ENCODE results near the gene FCGR2B. TPM values are rescaled to one million over a fixed set of nuclear protein-coding genes. Genes with fewer than 3 reads are reported as not detected.
"Not testable (repeated sequence)": the region's sequence is repeated elsewhere in the genome, so short reads cannot be mapped to it uniquely, and the experiment has no call there.

The FCGR2B gene
- total RNA-seq, 2 donors from 2014 or later = not detected

DNA sequence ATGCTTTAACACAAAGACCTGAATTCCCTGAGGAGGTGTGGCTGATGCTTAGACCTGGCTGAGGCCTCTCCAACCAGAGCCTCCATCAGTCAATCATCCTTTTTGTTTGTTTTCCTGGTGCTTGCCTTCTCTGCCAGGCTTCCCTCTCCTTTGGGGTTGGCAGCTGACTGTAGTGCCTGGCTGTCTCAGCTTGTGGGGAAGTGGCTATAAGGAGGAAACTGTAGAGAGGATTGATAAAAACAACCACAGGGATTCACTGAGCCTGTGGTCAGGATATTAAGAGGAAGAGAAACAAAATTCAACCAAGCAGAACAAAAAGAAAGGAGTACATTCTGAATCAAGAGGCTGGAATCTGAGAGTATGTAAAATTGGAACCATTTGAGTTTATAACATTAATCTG lies 4.4 kb upstream of the FCGR2B start:
- not testable (repeated sequence) for H3K27me3 ChIP-seq (ENCODE audit: control insufficient read depth, insufficient read depth, low read length, poor library complexity, severe bottlenecking); H3K36me3 Mint-ChIP-seq (ENCODE audit: low read depth); H3K27ac Mint-ChIP-seq; H3K36me3 ChIP-seq (ENCODE audit: control insufficient read depth, insufficient read depth, low read length); DNase-seq; H3K4me3 ChIP-seq (ENCODE audit: low read length); H3K9me3 Mint-ChIP-seq; H3K27ac ChIP-seq (ENCODE audit: low read depth, low read length); H3K9ac ChIP-seq (ENCODE audit: extremely low read depth, low read length, poor library complexity, severe bottlenecking); H3K4me1 Mint-ChIP-seq; H3K27me3 Mint-ChIP-seq (ENCODE audit: insufficient read depth); H3K9me3 ChIP-seq (ENCODE audit: control insufficient read depth, low read length); H3K4me3 Mint-ChIP-seq; H3K4me1 ChIP-seq (ENCODE audit: control insufficient read depth, insufficient read depth, low read length)

DNA sequence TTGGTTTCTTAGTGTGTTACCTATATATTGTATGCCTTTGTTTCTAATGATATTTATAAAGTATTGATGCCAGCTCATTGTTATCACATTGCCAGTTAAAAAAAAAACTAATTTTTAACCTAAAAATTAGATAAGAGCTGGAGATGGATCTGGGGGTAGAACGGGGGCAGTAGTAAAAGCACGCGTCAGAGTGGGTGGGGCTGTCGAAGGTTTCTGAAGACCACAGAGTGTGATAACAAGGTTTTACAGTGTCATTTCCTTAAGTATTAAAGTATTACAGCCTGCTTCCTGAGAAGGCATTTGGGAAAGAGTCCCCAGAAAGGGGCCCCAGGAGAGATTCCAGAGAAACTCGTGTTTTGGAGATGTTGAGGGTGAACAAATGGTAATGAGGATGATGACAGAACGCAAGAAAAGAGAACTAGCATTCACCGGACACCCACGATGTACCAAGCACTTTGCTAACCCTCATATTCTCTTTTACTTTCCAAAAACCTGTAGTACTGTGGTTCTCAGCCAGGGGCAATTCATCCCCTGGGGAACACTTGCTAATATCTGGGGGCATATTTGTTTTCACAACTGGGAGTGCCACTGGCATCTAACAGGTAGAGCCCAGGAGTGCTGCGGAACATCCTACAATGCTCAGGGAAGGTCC lies 1.2 kb upstream of the FCGR2B start:
- not testable (repeated sequence) for H3K27ac Mint-ChIP-seq; H3K9ac ChIP-seq (ENCODE audit: extremely low read depth, low read length, poor library complexity, severe bottlenecking); H3K4me1 ChIP-seq (ENCODE audit: control insufficient read depth, insufficient read depth, low read length); H3K9me3 Mint-ChIP-seq; H3K27me3 ChIP-seq (ENCODE audit: control insufficient read depth, insufficient read depth, low read length, poor library complexity, severe bottlenecking); H3K4me1 Mint-ChIP-seq; H3K27me3 Mint-ChIP-seq (ENCODE audit: insufficient read depth); H3K36me3 ChIP-seq (ENCODE audit: control insufficient read depth, insufficient read depth, low read length); H3K4me3 ChIP-seq (ENCODE audit: low read length); H3K36me3 Mint-ChIP-seq (ENCODE audit: low read depth); H3K4me3 Mint-ChIP-seq; H3K9me3 ChIP-seq (ENCODE audit: control insufficient read depth, low read length); DNase-seq; H3K27ac ChIP-seq (ENCODE audit: low read depth, low read length)
- no CpG with 5 or more reads among the region's 9 CpGs for WGBS, 2 experiments (ENCODE audit: insufficient coverage in 1 of 2, insufficient read length in 1 of 2)

DNA sequence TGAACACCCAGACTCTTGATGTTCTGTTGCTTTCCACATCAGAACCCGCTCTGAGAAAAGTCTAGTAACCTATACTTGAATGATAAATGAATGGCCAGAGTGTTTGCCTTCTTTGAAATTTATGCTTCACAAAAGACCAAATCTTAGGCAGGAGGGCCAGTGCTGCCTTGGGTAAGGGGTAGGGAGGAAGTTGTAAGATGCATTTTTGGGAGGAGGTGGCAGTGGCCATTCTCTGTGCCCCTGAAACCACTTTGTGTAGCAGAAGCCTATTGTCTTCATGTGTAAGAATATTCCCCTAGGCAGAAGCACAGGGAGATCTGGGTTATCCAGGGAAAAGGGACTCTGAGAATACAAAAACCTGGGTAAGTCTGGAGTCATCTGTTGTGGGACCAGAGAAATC lies 626 bp downstream of the FCGR2B start:
- H3K27me3 Mint-ChIP-seq (ENCODE audit: insufficient read depth); H3K9me3 Mint-ChIP-seq; DNase-seq; H3K4me3 ChIP-seq (ENCODE audit: low read length); H3K4me1 Mint-ChIP-seq; H3K4me3 Mint-ChIP-seq; H3K4me1 ChIP-seq (ENCODE audit: control insufficient read depth, insufficient read depth, low read length); H3K27ac Mint-ChIP-seq; H3K9me3 ChIP-seq (ENCODE audit: control insufficient read depth, low read length); H3K36me3 Mint-ChIP-seq (ENCODE audit: low read depth); H3K36me3 ChIP-seq (ENCODE audit: control insufficient read depth, insufficient read depth, low read length); H3K27ac ChIP-seq (ENCODE audit: low read depth, low read length); H3K27me3 ChIP-seq (ENCODE audit: control insufficient read depth, insufficient read depth, low read length, poor library complexity, severe bottlenecking); H3K9ac ChIP-seq (ENCODE audit: extremely low read depth, low read length, poor library complexity, severe bottlenecking): not testable (repeated sequence)
- no CpG with 5 or more reads among the region's 1 CpG for WGBS, 2 experiments (ENCODE audit: insufficient coverage in 1 of 2, insufficient read length in 1 of 2)

DNA sequence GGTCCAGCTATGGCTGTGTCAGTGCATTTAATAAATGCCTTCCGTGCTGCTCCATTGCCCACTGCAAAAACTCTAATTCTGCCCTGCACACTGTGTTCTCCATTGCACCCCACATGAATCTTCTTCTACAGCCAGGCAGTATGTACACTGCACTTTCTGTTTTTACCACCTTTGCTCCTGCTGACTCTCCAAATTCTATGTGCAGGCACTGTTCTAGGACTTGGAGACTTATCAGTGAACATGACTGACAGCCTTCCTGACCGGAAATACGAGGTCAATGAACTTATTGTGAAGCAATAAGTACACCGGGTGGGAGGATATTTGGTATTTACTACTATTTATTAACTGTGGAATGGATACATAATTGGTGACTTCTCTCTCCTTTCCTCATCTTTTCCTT lies 1.7 kb downstream of the FCGR2B start:
- H3K4me3 Mint-ChIP-seq; H3K4me3 ChIP-seq (ENCODE audit: low read length); H3K36me3 Mint-ChIP-seq (ENCODE audit: low read depth); H3K27ac Mint-ChIP-seq; H3K9me3 ChIP-seq (ENCODE audit: control insufficient read depth, low read length); H3K9me3 Mint-ChIP-seq; DNase-seq; H3K27me3 Mint-ChIP-seq (ENCODE audit: insufficient read depth); H3K9ac ChIP-seq (ENCODE audit: extremely low read depth, low read length, poor library complexity, severe bottlenecking); H3K27ac ChIP-seq (ENCODE audit: low read depth, low read length); H3K27me3 ChIP-seq (ENCODE audit: control insufficient read depth, insufficient read depth, low read length, poor library complexity, severe bottlenecking); H3K4me1 Mint-ChIP-seq; H3K4me1 ChIP-seq (ENCODE audit: control insufficient read depth, insufficient read depth, low read length); H3K36me3 ChIP-seq (ENCODE audit: control insufficient read depth, insufficient read depth, low read length): not testable (repeated sequence)
- WGBS, 2 experiments (ENCODE audit: insufficient coverage in 1 of 2, insufficient read length in 1 of 2) = no CpG with 5 or more reads among the region's 4 CpGs

DNA sequence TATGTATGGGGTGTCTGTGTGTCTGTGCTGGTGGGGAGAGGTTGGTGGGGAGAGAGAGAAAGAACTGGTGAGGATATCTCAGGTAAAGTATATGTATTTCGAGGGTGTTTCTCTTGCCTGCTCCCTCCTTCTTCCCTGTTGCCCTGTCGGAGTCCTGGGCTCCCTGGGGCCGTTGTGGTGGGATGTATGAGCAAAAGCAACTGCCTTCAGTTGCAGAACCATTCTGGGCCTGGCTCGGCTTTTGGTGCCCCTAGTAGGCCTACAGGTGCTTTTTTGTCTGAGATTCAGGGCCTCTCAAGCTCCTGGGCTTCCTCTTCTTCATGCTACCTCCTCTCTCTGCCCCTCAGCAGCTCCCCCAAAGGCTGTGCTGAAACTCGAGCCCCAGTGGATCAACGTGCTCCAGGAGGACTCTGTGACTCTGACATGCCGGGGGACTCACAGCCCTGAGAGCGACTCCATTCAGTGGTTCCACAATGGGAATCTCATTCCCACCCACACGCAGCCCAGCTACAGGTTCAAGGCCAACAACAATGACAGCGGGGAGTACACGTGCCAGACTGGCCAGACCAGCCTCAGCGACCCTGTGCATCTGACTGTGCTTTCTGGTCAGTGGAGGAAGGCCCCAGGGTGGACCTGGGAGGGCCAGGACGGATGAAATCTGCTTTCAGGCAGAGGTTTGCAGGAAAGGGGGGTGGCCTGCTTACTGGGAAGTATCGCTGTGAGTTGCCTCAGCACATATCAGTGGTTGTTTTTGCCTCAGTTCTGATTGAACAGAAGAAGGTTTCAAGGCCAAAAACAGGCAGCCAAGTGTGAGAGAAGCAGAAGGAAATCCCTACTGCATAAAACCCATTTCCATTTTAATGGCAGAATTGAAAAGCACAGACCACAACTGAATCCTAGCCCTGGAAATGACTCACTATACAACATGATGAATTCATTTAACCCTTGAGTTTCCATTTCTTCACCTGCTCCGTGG lies 8.4 kb downstream of the FCGR2B start:
- H3K9me3 ChIP-seq (ENCODE audit: control insufficient read depth, low read length); H3K27me3 ChIP-seq (ENCODE audit: control insufficient read depth, insufficient read depth, low read length, poor library complexity, severe bottlenecking); H3K4me1 Mint-ChIP-seq; H3K27ac Mint-ChIP-seq; H3K27me3 Mint-ChIP-seq (ENCODE audit: insufficient read depth); H3K9me3 Mint-ChIP-seq; H3K36me3 Mint-ChIP-seq (ENCODE audit: low read depth); H3K4me3 ChIP-seq (ENCODE audit: low read length); DNase-seq; H3K36me3 ChIP-seq (ENCODE audit: control insufficient read depth, insufficient read depth, low read length); H3K4me3 Mint-ChIP-seq; H3K4me1 ChIP-seq (ENCODE audit: control insufficient read depth, insufficient read depth, low read length); H3K27ac ChIP-seq (ENCODE audit: low read depth, low read length); H3K9ac ChIP-seq (ENCODE audit: extremely low read depth, low read length, poor library complexity, severe bottlenecking): not testable (repeated sequence)
- 70 to 73% methylated on average over 4 to 9 of the region's 15 CpGs for WGBS, 2 experiments (ENCODE audit: insufficient coverage in 1 of 2, insufficient read length in 1 of 2)

DNA sequence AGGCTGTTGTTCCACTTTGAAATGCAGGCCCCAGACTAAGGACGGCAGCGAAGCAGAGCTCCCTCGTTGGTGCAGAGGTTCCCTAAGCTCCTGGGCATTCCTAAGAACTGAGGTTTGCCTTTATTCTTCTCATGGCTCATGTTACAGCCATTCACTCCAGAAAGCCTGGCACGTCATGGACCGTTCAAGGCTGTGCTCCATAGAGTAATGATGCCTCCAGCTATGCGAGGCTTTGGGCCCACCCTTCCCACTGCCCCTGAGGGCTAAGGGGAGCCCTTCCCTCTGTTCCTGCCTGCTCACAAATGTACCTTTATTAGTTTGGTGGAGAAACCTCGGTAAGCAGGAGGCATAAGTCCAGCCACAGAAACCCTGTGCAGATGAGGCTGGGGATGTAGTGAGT lies 10.5 kb downstream of the FCGR2B start:
- H3K4me1 ChIP-seq (ENCODE audit: control insufficient read depth, insufficient read depth, low read length); DNase-seq; H3K27me3 ChIP-seq (ENCODE audit: control insufficient read depth, insufficient read depth, low read length, poor library complexity, severe bottlenecking); H3K4me1 Mint-ChIP-seq; H3K36me3 ChIP-seq (ENCODE audit: control insufficient read depth, insufficient read depth, low read length); H3K27ac Mint-ChIP-seq; H3K9me3 Mint-ChIP-seq; H3K9ac ChIP-seq (ENCODE audit: extremely low read depth, low read length, poor library complexity, severe bottlenecking); H3K4me3 ChIP-seq (ENCODE audit: low read length); H3K27me3 Mint-ChIP-seq (ENCODE audit: insufficient read depth); H3K27ac ChIP-seq (ENCODE audit: low read depth, low read length); H3K9me3 ChIP-seq (ENCODE audit: control insufficient read depth, low read length); H3K36me3 Mint-ChIP-seq (ENCODE audit: low read depth); H3K4me3 Mint-ChIP-seq: not testable (repeated sequence)
- WGBS, 2 experiments (ENCODE audit: insufficient coverage in 1 of 2, insufficient read length in 1 of 2) = 75% methylated on average over 7 of the region's 7 CpGs; no CpG with 5 or more reads in 1 of the 2 experiments

DNA sequence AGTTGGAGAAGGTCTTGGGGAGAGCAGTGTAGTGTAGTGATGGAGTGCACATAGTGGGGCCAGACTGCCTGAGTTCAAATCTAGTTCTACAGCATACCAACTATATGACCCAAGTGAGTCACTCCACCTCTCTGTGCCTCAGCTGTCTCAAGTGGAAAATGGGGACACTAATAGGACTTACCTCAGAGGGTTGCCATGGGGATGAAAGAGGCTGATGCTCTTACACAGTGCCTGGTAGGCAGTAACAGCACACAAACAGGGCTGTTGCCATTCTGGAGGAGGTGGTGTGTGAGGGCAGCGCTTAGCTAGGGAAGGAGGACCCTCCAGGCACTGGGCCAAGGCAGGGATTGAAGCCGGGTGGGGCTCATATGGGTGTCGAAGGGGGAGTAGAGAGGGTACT lies 11.5 kb downstream of the FCGR2B start:
- not testable (repeated sequence) for H3K9ac ChIP-seq (ENCODE audit: extremely low read depth, low read length, poor library complexity, severe bottlenecking); H3K27ac ChIP-seq (ENCODE audit: low read depth, low read length); H3K27me3 ChIP-seq (ENCODE audit: control insufficient read depth, insufficient read depth, low read length, poor library complexity, severe bottlenecking); H3K4me3 ChIP-seq (ENCODE audit: low read length); H3K27ac Mint-ChIP-seq; H3K4me1 ChIP-seq (ENCODE audit: control insufficient read depth, insufficient read depth, low read length); H3K4me1 Mint-ChIP-seq; H3K27me3 Mint-ChIP-seq (ENCODE audit: insufficient read depth); H3K36me3 Mint-ChIP-seq (ENCODE audit: low read depth); H3K36me3 ChIP-seq (ENCODE audit: control insufficient read depth, insufficient read depth, low read length); H3K9me3 Mint-ChIP-seq; H3K4me3 Mint-ChIP-seq; DNase-seq; H3K9me3 ChIP-seq (ENCODE audit: control insufficient read depth, low read length)
- no CpG with 5 or more reads among the region's 3 CpGs for WGBS, 2 experiments (ENCODE audit: insufficient coverage in 1 of 2, insufficient read length in 1 of 2)
